ENCODE results near the gene SLCO3A1.

Gene SLCO3A1

GRCh38 chr15:92142242-92143232, 289.0 kb downstream of the SLCO3A1 start:
- TF ChIP-seq, protein P1, sequence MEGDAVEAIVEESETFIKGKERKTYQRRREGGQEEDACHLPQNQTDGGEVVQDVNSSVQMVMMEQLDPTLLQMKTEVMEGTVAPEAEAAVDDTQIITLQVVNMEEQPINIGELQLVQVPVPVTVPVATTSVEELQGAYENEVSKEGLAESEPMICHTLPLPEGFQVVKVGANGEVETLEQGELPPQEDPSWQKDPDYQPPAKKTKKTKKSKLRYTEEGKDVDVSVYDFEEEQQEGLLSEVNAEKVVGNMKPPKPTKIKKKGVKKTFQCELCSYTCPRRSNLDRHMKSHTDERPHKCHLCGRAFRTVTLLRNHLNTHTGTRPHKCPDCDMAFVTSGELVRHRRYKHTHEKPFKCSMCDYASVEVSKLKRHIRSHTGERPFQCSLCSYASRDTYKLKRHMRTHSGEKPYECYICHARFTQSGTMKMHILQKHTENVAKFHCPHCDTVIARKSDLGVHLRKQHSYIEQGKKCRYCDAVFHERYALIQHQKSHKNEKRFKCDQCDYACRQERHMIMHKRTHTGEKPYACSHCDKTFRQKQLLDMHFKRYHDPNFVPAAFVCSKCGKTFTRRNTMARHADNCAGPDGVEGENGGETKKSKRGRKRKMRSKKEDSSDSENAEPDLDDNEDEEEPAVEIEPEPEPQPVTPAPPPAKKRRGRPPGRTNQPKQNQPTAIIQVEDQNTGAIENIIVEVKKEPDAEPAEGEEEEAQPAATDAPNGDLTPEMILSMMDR (IDR thresholded peaks at IDR 0.05; ENCODE audit: low read depth, low read length, missing control alignments) = no peak
- no peak overlapping the region for H3K4me3 ChIP-seq (replicated peaks; ENCODE audit: low read depth, low read length)
- no peak for DNase-seq (ENCODE audit: extremely low read depth, low read depth)

DNA sequence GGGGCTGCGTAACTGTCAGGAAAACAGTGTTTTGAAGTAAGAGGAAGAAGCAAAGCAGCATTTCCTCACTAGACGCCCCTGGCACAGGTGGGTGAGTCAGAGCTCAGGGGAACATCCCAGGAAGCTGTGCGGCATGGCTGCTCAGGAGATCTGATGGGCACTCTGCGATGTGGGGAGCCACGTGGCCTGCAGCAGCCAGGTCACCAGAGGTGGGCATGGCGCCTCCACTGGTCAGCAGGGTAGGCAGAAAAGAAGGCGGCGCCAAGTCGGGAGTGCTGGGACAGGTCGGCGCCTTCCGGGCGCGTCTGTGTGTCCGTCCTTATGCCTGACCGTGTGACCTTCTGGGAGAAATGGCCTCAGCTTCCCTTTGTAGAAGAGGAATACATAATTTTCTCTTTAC, 290.3 kb downstream of the SLCO3A1 start:
- TF ChIP-seq, protein P1 (IDR thresholded peaks at IDR 0.05; ENCODE audit: low read depth, low read length, missing control alignments) = no peak
- no peak for DNase-seq (ENCODE audit: extremely low read depth, low read depth)
- H3K4me3 ChIP-seq (replicated peaks; ENCODE audit: low read depth, low read length) = no peak overlapping the region

DNA sequence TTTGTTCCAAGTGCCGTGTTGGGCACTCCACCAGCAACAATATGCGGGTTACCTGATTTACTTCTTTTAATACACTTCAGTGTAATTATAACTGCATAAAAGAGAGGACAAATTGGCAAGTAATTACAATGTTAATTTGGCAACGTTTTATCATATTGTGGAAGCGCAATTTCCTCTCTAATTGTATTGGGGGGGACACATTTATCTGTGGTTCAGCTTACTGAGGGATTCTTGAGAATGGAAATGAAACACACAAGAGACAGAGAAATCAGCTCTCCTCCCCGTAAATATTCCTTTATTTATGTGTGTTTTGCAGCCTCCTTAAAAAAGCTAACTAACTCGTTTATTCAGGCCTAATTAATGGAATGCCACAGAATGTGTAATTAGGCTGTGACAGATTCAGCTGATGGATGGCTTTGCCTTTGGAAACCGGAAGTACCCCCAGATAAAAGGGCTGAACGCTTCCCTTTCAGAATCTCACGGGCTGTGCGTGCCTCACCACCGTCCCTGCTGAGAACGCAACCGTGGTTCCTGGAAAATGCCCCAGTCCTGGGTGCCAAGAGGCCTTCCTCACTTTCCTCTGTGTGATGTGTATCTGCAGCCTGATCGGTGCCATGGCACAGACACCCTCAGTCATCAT, 293.1 kb downstream of the SLCO3A1 start:
- H3K4me3 ChIP-seq (replicated peaks; ENCODE audit: low read depth, low read length) = no peak overlapping the region
- TF ChIP-seq, protein P1 (IDR thresholded peaks at IDR 0.05; ENCODE audit: low read depth, low read length, missing control alignments) = no peak

GRCh38 chr15:92149029-92149428, 295.5 kb downstream of the SLCO3A1 start:
- TF ChIP-seq, protein P1 (IDR thresholded peaks at IDR 0.05; ENCODE audit: low read depth, low read length, missing control alignments) = no peak
- DNase-seq (ENCODE audit: extremely low read depth, low read depth) = no peak
- H3K4me3 ChIP-seq (replicated peaks; ENCODE audit: low read depth, low read length) = no peak overlapping the region

More for the DNA sequence above, 293.1 kb downstream of the SLCO3A1 start:
- DNase-seq (ENCODE audit: extremely low read depth, low read depth) = no peak

DNA sequence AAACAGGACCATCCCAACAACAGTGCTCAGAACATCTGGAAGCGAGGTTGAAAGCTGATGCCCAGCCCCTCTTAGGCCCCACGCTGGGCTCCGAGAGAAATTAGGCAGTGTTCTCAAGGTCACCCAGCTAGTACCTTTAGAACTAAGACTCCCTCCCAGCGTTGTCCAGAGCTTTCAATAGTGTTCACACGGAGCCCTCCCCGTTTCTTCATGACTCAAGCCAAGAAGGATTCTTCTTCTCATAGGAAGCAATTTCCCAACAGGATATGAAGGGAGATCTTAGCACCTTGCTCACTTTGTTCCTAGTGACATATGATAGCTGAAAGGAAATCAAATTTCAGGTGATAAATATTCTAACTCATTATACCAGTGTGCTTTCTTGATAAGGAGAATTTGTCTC, 296.0 kb downstream of the SLCO3A1 start:
- DNase-seq (ENCODE audit: extremely low read depth, low read depth) = no peak
- no peak overlapping the region for H3K4me3 ChIP-seq (replicated peaks; ENCODE audit: low read depth, low read length)
- TF ChIP-seq, protein P1 (IDR thresholded peaks at IDR 0.05; ENCODE audit: low read depth, low read length, missing control alignments) = no peak

DNA sequence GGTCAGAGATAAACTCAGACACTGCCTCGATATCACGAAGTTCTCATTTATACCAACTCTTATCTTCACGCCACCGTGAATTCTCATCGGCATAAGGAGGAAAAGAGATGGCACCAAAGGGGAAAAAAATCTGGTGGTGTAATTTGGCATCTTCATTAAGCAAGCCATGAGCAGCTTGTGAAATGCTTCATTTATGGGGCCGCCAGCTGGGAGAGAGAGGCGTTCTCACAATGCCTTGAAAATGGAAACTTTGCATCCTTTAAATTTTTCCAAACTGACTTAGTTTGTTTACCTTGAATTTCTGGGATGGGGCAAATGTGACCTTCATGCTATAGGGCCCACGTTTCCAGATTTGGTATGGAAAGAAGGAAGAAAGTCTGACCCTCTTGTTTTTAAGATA, 297.7 kb downstream of the SLCO3A1 start:
- TF ChIP-seq, protein P1 (IDR thresholded peaks at IDR 0.05; ENCODE audit: low read depth, low read length, missing control alignments) = no peak
- no peak for DNase-seq (ENCODE audit: extremely low read depth, low read depth)
- no peak overlapping the region for H3K4me3 ChIP-seq (replicated peaks; ENCODE audit: low read depth, low read length)
